ENCODE data around the gene CFAP45.
A peak's percentile ranks its signal among the peaks of the same experiment; 100 is the strongest.

The CFAP45 gene

GRCh38 chr1:159900086-159900680 lies at the start of gene CFAP45:
Gene CFAP45, minus strand, starts transcription at chr1:159900165. Its CDS starts 67 bp downstream, at chr1:159900098.
- Histone ChIP-seq H3K4me3 (ENCODE audit: low read depth in 1 of 2, low read length in 1 of 2) (peak within 1 kb of the TSS; percentile 33 to 36), H3K27ac (peak within 1 kb of the TSS; percentile 93), H3K27me3 (no peaks in the 10 kb centered on the region)

GRCh38 chr1:159949123-159949522 lies 49.2 kb upstream of the CFAP45 start:
- no peak overlapping the region for H3K4me3 ChIP-seq (ENCODE audit: low read depth in 1 of 2, low read length in 1 of 2)
- peaks cover 4 to 8% of the 10 kb centered on the region in 2 experiments for H3K4me1 ChIP-seq (ENCODE audit: control insufficient read depth in 1 of 2, insufficient read depth in 1 of 2, low read depth in 1 of 2, low read length in 1 of 2)
- H3K27me3 ChIP-seq, result peaks cover 54% of the 10 kb centered on the region
- no peak overlapping the region for H3K27ac ChIP-seq
- no peak for TF ChIP-seq CTCF (IDR thresholded peaks at IDR 0.05)
- no peaks in the 10 kb centered on the region for H3K36me3 ChIP-seq
- H3K9me3 ChIP-seq, result no peaks in the 10 kb centered on the region

More at GRCh38 chr1:159900086-159900680, at the start of gene CFAP45:
- TF ChIP-seq CTCF (IDR thresholded peaks at IDR 0.05), result peak; percentile 28
- Histone ChIP-seq H3K36me3 (no peaks in the 10 kb centered on the region), H3K4me1 (ENCODE audit: control insufficient read depth in 1 of 2, insufficient read depth in 1 of 2, low read depth in 1 of 2, low read length in 1 of 2) (peaks cover 78 to 81% of the 10 kb centered on the region in 2 experiments), H3K9me3 (no peaks in the 10 kb centered on the region)

GRCh38 chr1:159947942-159948341 lies 48.0 kb upstream of the CFAP45 start:
- Histone ChIP-seq H3K9me3 (no peaks in the 10 kb centered on the region), H3K4me1 (ENCODE audit: control insufficient read depth in 1 of 2, insufficient read depth in 1 of 2, low read depth in 1 of 2, low read length in 1 of 2) (peaks cover 4 to 8% of the 10 kb centered on the region in 2 experiments), H3K36me3 (no peaks in the 10 kb centered on the region), H3K27me3 (peaks cover 60% of the 10 kb centered on the region), H3K4me3 (ENCODE audit: low read depth in 1 of 2, low read length in 1 of 2) (no peak overlapping the region), H3K27ac (no peak overlapping the region)
- TF ChIP-seq CTCF (IDR thresholded peaks at IDR 0.05), result no peak

- no peak overlapping the region for H3K27ac ChIP-seq
- no peak overlapping the region for H3K4me3 ChIP-seq (ENCODE audit: low read depth in 1 of 2, low read length in 1 of 2)
- H3K27me3 ChIP-seq, result peaks cover 63% of the 10 kb centered on the region
- no peaks in the 10 kb centered on the region for H3K36me3 ChIP-seq
- peaks cover 4 to 8% of the 10 kb centered on the region in 2 experiments for H3K4me1 ChIP-seq (ENCODE audit: control insufficient read depth in 1 of 2, insufficient read depth in 1 of 2, low read depth in 1 of 2, low read length in 1 of 2)
- no peaks in the 10 kb centered on the region for H3K9me3 ChIP-seq
- no peak for TF ChIP-seq CTCF (IDR thresholded peaks at IDR 0.05)
Observed at GRCh38 chr1:159946242-159947187, 46.5 kb upstream of the CFAP45 start.

- Histone ChIP-seq H3K4me1 (ENCODE audit: control insufficient read depth in 1 of 2, insufficient read depth in 1 of 2, low read depth in 1 of 2, low read length in 1 of 2) (peaks cover 4 to 8% of the 10 kb centered on the region in 2 experiments), H3K27me3 (peaks cover 62% of the 10 kb centered on the region), H3K9me3 (no peaks in the 10 kb centered on the region), H3K4me3 (ENCODE audit: low read depth in 1 of 2, low read length in 1 of 2) (peak within 1 kb of the TSS in 1 of 2 experiments; percentile 10), H3K27ac (no peak within 1 kb of the TSS), H3K36me3 (no peaks in the 10 kb centered on the region)
- no peak for TF ChIP-seq CTCF (IDR thresholded peaks at IDR 0.05)
Observed at GRCh38 chr1:159945483-159946241, 45.7 kb upstream of the CFAP45 start, which contains the start of gene IGSF9. Gene IGSF9, minus strand, starts transcription at chr1:159945613. Its CDS starts 2,159 bp downstream, at chr1:159943454.
